HUES48 (cell line): ENCODE data around the gene CDH16.

ENCODE experiments used
- H3K27ac ChIP-seq: one replicate; pipeline ENCODE4 v1.7.0; 2013; ENCODE audit warnings: low read depth, low read length, inconsistent platforms
- H3K27me3 ChIP-seq: 2 replicates; pipeline ENCODE4 v1.6.1; 2013; ENCODE audit warnings: mild to moderate bottlenecking, low read length; ENCODE audit not compliant: control insufficient read depth, insufficient read depth
- H3K36me3 ChIP-seq: 2 replicates; pipeline ENCODE4 v1.6.1; 2013; ENCODE audit warnings: low read length; ENCODE audit not compliant: control insufficient read depth, insufficient read depth
- H3K4me1 ChIP-seq: 2 replicates; pipeline ENCODE4 v1.6.1; 2013; ENCODE audit warnings: mild to moderate bottlenecking, low read length; ENCODE audit not compliant: control insufficient read depth, insufficient read depth
- H3K4me3 ChIP-seq: 2 replicates; pipeline ENCODE4 v1.5.1; 2013; ENCODE audit warnings: mild to moderate bottlenecking, low read depth, low read length
- H3K9ac ChIP-seq: 2 replicates; pipeline ENCODE4 v1.6.1; 2013; ENCODE audit warnings: mild to moderate bottlenecking, low read depth, low read length, moderate library complexity
- H3K9me3 ChIP-seq: 2 replicates; pipeline ENCODE4 v1.6.1; 2013; ENCODE audit warnings: low read length; ENCODE audit not compliant: control insufficient read depth, insufficient read depth

Gene CDH16

GRCh38 chr16:66863707-66864106, 55.0 kb downstream of the CDH16 start:
- H3K4me3 ChIP-seq, result no peak overlapping the region
- H3K36me3 ChIP-seq, result no peaks in the 10 kb centered on the region
- H3K9me3 ChIP-seq, result no peaks in the 10 kb centered on the region
- H3K4me1 ChIP-seq, result no peaks in the 10 kb centered on the region
- H3K27me3 ChIP-seq, result no peaks in the 10 kb centered on the region
- H3K27ac ChIP-seq, result no peak overlapping the region
- no peak overlapping the region for H3K9ac ChIP-seq

- Histone ChIP-seq H3K9ac (no peak overlapping the region), H3K27me3 (no peaks in the 10 kb centered on the region), H3K27ac (no peak overlapping the region), H3K4me3 (no peak overlapping the region), H3K36me3 (no peaks in the 10 kb centered on the region), H3K9me3 (no peaks in the 10 kb centered on the region), H3K4me1 (no peaks in the 10 kb centered on the region)
Observed at GRCh38 chr16:66862023-66862520, 56.6 kb downstream of the CDH16 start.

- H3K27ac ChIP-seq, result no peak overlapping the region
- no peaks in the 10 kb centered on the region for H3K4me1 ChIP-seq
- H3K27me3 ChIP-seq, result no peaks in the 10 kb centered on the region
- no peak overlapping the region for H3K4me3 ChIP-seq
- H3K36me3 ChIP-seq, result no peaks in the 10 kb centered on the region
- no peak overlapping the region for H3K9ac ChIP-seq
- no peaks in the 10 kb centered on the region for H3K9me3 ChIP-seq
Observed at GRCh38 chr16:66859397-66860068, 59.2 kb downstream of the CDH16 start.

GRCh38 chr16:66858740-66859396, 59.8 kb downstream of the CDH16 start:
- Histone ChIP-seq H3K4me1 (no peaks in the 10 kb centered on the region), H3K9me3 (no peaks in the 10 kb centered on the region), H3K9ac (no peak overlapping the region), H3K27me3 (no peaks in the 10 kb centered on the region), H3K4me3 (no peak overlapping the region), H3K27ac (no peak overlapping the region), H3K36me3 (no peaks in the 10 kb centered on the region)
